Measurements from ENCODE around the gene NPTN.

The NPTN gene

DNA sequence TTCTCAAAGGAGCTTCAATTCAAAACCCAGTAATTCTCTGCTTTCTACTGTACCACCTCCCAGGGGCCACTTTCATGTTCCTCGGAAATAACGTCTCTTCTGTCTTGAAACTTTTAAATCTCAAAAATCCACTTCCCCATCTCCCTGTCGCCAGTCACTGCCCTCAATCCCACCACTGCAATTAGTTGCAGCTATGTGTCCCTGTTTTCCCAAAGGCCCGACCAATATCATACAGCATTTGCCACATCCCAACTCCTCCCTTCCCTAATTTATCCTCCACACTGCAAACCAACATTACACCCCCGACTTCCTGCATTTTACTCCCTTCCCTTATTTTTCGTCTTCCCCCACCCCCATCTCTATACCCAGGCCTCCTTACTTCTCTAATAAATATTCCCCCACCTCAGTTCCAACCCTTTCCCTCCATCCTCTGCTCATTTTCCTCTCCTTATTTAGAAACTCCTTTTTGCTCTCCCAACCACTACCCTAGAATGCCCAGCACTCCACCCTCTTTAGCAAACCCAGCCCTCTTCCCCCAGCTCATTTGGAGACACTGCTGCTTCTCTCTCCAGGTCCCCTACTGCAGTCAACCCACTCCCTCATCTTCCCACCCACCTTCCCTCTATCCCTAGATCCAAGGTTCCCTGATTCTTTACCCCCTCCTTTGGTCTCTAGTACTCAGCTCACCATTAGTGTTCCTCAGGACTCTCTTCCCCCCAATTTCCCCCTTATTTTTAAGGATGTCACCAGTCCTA is 1.1 kb downstream of the NPTN start:
- peak; percentile 85 for DNase-seq

DNA sequence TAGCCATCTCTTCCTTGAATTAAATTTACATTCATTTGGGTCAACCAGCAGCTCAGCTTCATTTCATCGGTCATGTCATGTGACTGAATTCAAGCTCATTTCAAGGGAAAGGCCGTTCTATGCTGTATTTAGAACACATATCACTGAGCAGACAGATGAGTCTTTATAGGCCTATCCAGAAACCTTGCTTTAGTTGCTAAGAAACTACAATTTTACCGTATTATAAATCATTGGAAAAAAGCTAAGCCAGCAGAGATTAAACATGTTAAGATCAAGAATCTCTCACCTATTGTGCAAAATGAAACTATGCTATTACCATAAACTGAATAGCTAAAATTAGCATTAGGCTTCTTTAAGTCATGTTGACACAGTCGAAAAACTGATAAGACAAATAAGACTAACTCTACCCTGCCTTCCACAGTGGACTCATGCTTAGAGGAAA is 2.2 kb downstream of the NPTN start:
- DNase-seq, result no peak

DNA sequence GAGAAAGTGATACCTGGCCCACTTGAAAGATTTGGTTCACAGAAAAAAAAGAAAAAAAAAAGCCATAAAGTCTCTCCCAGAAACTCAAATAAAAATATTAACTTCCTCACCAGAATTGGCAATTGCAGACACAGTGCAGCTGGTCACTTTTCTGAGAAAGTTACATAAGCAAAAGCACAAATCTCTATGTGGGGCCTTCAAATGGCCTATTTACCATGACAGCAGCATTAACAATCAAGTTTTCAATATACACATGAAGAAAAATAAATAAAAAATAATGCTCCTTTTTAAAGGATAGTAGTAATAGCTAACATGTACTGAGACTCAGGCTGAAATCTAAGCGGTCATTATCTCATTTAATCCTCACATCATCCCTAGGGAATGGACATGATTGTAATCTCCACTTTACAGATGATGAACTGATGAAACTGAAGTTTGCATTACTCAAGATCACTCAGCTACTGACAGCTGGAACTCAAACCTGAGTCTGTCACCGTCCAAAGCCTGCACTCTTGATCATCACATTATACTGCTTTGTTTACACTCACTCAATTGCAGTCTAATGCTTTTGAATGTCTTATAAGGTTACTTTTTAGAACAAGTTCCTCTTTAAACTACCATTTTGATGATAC is 3.3 kb downstream of the NPTN start:
- DNase-seq, result peak; percentile 19

DNA sequence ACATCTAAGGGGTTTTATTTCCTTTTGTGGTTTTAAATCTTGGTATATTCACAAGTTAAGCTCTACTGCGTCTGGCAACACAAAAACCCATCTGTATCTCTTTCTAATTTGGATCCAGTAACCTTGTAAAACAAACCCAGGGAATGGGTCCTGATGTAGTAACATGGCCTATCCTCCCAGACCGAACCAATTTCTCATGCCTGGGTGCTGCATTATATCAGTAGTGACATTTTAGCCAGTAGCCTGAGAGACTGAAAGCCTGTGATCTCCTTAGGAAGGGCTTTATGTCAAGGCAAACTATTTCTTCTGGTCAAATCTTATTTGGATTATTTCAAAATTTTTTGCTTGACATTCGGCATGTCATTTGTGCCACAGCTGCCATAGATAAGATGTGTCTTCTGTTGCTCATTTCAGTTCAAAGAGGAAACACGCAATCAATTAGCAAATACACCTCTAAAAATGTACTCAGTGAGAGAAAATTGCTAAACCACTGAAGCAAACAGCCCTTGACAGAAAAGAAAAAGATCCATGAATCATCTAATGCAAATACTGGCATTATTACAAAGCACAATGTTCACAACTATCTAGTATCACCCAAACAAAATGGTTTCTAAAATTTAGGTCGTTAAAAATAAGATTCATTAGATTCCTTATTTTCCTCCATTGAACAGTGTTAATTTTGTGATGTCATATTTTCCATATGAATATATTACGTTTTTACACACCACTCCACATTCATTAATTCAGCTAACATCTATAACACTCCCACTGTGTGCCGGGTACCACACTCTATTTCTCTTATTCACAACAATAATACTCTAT is 4.0 kb downstream of the NPTN start:
- DNase-seq, result no peak

DNA sequence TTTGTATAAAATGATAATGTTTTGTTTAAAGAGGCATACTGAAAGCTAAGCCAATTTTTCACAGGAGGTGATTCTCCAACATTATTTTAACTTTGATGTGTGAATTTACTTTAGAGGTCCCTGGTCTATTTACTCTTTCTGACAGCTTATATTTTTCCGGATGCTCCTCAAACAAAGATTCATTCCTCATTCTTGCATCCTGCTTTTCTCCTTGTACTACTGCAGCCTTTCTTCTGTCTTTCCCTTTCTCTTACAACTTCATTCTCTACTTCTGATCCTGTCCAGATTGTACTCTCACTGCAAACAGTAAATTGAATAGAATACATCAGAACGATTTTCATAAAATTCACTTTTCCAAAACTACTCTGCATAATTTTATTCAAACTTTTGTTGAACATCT is 5.1 kb downstream of the NPTN start:
- DNase-seq, result no peak

DNA sequence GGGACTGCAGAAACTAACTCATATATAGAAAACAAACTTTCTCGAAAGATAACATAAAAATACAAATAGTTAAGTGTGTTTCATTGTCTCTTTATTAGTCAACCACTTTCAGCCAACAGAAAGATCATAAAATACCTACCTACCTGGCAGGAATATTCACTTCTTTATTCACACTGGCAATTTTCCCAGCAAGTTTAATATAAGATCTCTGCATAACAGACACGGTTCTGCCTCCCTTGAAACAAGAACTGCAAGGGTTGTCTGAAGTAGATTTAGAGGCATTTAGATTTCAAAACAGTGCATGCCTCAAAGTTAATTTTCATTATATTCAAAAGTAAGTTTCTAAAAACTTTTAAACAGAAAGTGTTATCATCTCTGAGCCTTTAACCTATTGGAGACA is 7.1 kb downstream of the NPTN start:
- DNase-seq, result no peak

DNA sequence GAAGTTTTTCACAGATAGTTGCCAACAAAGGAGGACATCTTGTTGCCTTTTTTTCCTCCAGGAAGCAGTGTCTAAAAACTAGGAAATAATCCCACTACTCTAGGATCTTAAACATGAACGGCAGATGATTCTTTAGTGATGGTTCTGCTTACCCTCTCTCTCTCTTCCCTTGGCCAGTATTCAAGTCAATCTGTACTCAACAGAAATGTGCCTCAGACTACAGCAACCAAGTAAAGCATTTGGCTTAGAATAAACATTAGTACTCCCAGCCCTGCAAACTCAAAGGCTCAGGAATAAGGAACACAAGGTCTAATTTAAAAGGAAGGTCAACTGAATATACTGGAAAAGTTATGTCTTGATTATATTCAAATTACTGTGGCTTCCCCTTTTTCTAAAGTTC is 8.7 kb downstream of the NPTN start:
- no peak for DNase-seq

DNA sequence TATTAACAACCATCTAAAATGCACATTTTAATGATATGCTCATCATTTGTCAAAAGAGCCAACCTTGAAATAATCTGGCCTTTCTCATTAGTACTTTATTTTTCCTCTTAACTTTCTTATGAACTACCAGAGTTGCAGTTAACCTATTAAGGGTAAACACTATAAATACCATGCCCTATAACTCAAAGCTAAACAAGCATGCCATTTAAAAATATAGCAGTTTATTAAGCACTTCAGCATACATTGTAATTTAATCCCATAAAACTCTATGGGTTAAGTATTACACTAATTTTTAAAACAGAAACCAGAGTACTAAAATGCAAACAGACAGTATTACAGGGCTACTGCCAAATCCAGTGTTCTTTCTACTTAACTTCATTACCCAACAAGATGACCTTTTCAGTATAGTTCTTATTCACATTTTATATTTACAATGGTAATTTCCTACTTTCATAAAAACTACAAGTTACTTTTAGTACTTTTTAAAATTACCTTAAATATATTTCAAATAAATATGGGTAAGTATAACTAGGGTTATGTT is 11.8 kb downstream of the NPTN start:
- DNase-seq, result no peak

DNA sequence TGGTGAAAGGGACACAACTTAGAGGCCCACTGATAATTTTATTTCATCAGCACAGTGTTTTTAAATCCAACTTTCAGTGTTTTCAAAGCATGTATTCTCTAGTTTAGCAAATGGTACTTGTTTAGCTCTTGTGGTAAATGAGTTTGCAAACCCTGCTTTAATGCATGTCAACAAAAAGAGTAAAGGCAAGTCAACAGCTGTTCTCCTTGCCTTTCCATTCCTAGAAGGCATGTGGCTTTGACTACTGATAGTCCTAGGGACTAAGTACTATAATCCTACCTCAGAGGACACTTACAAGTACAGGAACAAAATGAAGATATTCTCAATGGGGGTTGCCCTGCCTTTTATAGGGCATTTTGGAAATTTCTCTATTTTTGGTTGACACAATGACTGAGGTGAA is 13.1 kb downstream of the NPTN start:
- no peak for DNase-seq

DNA sequence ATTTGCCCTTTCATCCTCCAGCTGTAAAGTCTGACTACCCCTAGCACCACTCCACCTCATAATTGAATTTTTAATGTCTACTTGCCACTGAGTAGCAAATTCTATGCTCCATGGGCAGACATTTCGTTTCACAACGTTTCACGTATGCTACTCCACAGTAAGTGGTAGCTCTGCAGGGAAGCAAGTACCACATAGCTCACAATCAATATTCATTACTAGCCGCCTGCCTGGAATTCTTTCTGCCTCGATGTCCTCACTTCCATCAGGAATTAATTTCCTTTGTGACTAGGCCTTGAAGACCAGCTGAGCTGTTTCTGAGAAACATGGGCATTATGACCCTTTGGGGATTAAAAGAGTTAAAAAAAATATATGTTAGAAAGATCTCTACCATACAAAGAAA is 15.3 kb downstream of the NPTN start:
- no peak for DNase-seq

DNA sequence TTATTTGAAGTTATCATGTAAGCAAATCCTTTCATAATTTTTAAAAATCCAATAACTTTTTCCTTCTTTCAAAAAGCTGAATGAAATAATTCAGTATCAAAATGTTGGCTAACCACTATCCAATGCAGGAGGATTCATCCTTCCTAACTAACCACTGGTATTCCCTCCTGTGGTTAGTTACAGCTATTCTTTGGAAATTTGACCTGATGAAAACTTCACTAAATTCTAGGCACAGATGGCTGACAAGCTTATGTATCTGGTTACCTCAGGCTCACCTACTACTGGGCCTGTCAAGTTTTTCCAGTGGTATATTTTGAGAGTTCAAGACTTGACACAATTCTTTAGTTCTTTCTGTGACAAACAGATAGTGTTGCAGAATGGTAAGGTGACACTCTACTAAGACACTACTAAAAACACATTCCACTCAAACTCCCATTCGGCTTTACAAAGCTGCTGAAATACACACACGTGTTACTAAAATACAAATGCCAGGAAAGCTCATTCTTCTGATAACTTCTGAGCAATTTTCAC is 15.8 kb downstream of the NPTN start:
- DNase-seq, result peak; percentile 55

DNA sequence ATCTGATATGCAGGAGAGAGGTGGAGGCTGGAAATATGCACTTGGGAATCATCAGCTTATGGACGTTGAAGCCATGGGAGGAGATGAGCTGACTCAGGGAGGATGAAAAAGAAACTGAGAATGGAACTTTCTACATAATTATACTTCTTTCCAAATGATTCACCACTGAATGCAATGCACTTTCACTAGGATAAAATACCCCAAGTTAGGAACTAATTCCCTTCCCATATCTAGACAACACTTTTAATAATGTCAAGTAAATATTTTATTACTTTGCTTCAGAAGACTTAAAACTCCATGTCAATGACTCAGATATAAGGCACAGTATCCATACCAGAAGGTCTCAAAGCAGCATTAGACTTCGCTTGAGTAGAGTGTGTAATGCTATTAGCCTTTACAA is 24.2 kb downstream of the NPTN start:
- peak; percentile 82 for DNase-seq

DNA sequence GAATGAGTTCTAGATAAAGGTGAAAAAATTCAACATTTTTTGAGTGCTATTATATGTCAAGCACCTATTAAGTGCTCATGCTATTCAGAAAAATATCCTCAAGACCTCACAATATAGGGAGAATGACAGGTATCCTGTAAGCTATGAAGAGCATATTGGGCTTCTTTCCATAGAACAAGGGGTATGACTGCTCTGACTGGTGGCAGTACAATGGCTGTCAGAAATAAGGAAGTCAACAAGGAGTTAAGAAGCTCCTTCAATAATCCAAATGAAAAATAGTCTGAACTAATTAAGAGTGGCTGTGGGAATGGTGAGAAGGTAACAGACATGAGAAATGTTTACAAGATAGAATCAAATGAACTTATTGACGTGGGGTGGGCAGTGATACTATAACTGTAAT is 24.7 kb downstream of the NPTN start:
- DNase-seq, result no peak

DNA sequence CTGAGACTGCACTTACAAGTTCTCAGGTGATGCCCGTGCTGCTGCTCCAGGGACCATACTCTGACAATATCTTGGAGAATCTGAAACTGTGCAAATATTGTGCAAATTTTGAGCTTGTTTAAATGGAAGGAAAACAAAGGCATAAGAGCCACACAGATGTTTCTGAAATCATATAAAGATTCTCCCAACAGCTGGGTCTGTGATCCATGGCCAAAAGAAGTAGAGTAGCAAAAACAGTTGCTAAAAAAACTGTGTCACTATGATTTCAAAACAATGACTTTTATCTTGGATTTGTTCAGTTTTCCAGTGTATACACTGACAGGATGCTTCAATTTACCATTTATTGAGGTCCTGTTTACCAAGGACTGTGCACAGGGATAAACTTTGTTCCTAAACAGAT is 25.3 kb downstream of the NPTN start:
- no peak for DNase-seq

DNA sequence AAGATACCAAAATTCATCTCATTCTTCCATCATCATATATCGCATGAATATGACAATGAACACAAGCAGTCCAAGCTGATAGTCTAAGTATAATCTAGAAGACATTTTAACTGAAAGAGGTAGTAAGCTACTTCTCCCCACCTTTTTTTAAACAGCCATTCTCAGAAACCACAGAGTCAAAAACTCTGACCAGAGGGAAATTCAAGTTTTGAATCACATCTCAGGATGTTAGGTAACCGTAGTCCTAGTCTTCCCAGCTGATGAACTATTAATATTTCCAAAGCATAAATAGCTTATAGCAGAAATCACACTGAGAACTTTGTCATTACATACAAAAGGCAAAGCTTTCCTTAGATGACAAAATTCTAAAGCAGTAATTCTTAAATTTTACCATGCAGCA is 25.8 kb downstream of the NPTN start:
- no peak for DNase-seq

DNA sequence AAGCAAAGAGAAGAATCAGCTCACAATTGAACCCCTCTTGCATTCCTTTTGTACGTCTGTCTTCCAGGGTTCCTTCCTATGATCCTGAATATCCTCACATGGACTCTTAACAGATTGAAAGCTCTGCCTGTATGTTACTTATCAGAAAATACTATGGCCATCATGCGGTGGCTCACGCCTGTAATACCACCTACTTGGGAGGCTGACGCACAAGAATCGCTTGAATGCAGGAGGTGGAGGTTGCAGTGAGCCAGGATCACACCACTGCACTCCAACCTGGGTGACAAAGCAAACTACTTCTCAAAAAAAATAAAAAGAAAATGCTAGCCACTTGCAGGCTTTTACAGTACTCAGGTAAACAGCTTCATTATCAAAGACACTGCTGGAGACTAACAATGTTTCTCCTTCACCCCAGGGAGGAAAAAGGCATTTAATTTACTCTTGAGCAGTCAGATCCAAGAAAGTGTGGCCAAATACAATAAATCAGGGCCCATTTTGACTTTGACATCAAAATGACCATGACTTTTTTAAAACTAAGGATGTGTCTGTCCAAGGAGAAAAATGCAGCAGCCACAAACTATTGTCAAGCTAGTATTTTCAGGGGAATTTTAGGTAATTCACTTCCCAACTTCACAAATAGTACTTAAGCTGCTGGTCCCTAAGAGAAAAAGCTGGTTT is 27.3 kb downstream of the NPTN start:
- no peak for DNase-seq

DNA sequence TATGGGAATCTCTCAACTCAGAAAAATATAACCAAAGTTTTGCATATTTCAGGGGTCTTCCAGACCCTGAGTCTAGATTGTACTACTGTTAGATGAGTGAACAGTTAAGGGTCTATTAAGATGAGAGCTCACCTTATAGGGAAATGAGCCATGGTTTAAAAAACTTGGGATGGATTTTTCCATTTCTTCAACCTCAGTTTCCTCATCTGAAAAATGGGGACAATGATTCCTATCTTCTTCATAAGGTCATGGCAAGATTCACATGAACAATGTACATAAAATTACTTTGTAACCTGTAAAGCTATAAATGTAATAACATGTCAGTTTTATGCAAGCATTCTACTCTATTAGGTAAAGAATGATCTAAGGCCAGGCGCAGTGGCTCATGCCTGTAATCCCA is 28.7 kb downstream of the NPTN start:
- DNase-seq, result no peak

DNA sequence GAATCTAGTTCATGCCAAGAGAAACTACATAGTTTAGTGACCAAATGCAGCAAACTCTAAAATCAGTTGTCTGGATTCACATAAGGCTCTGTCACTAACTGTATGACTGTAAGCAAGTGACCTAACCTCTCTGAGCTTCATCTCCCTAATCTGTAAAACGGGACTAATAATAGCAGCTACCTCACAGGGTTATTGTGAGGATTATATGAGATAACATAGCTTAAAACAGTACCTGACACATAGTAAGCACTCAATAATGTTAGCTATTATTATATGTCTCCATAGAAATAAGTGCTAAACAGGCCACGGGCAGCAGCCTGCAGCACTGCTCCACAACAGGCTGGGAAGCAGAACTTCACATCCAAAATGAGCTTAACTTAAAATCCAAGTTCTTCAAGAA is 30.2 kb downstream of the NPTN start:
- no peak for DNase-seq

DNA sequence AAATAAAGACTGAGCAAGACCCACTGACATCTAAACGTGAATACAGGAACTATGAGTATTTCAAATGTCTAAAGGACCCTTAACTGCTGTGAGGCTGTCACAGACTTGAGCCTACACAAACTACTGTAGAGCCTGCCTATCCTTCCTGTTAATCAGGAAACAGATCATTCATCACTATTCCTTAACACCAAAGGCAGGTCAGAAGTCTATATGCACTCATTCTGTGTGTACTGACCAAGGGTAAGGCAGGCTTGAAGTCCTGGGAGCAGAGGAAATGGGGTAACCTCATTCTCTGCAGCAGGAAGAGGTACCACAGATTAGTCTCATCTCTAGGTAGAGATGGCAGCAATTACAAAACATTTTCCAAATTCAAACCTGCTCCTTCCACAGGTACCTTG is 30.7 kb downstream of the NPTN start:
- DNase-seq, result no peak

DNA sequence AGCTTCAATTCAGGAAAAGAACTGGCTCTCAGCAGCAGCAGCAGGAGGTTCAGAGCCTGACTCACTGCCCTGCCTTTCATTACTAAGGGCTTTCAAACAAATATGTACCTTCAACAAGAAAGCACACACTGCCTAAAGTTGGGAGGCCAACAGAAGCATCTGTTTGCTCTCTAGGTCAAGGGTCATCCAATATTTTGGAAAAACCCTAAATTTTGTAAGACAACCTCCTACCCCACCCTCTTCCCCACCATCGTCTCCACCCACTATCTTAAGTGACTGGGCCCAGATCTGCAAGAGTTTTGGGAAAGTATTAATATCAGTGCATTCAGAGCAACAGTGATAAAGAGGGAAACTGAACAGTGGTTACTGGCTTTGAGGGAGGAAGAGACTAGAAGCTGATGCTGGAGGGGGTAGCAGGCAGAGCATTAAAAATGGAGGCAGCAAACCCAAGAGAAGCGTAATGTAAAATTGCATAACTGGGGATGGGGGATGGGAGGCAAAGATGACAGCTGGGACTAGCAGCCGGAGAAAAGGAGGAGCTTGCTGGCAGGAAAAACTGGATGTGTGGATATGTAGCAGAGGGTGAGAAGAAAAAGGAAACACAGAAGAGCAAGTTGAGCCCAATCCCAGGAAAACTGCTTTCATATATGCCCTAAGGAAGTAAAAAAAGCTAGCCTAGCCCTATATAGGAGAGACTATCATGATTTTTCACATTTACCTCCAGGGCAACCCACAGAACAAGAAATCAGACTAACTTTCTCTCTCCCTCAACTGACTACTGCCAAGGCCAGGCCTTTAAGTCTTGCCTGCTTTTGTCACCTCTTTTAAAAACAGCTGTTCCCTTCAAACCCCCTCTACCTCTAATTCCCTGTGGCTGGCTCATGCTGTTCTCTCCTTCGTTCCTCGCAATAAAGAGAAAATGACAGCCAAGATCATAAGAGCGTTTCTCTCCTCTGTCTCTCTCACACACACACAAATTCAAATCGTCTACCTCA is 31.4 kb downstream of the NPTN start:
- peak; percentile 56 for DNase-seq

All from fibroblast of skin of back (primary cell).